Neuronal stem cell (in vitro differentiated cells): ENCODE results near the gene NFASC.

Source experiments
- DNase-seq: peaks from one replicate; pipeline ENCODE4 v3.0.0-alpha.2; 2013; ENCODE audit warnings: low spot score
- H2AFZ ChIP-seq: one replicate; pipeline ENCODE4 v1.6.1; 2013; ENCODE audit warnings: mild to moderate bottlenecking, low read length, inconsistent platforms
- H2AK5ac ChIP-seq: 2 replicates; pipeline ENCODE4 v1.6.1; 2013; ENCODE audit warnings: low read depth, mild to moderate bottlenecking, inconsistent platforms, low read length, moderate library complexity, mixed read lengths
- H2BK120ac ChIP-seq: 2 replicates; pipeline ENCODE4 v1.6.1; 2013; ENCODE audit warnings: low read depth, mild to moderate bottlenecking, inconsistent platforms, low read length, moderate library complexity, mixed read lengths
- H2BK12ac ChIP-seq: one replicate; pipeline ENCODE4 v1.6.1; 2013; ENCODE audit warnings: low read length, inconsistent platforms
- H2BK15ac ChIP-seq: 2 replicates; pipeline ENCODE4 v1.6.1; 2013; ENCODE audit warnings: mild to moderate bottlenecking, low read length, inconsistent platforms, mixed read lengths
- H2BK5ac ChIP-seq: one replicate; pipeline ENCODE4 v1.6.1; 2013; ENCODE audit warnings: inconsistent platforms, mild to moderate bottlenecking, low read length, moderate library complexity
- H3K14ac ChIP-seq: one replicate; pipeline ENCODE4 v1.6.1; 2013; ENCODE audit warnings: low read length, inconsistent platforms
- H3K18ac ChIP-seq: 2 replicates; pipeline ENCODE4 v1.6.1; 2013; ENCODE audit warnings: low read length, inconsistent platforms
- H3K23ac ChIP-seq: 2 replicates; pipeline ENCODE4 v1.6.1; 2013; ENCODE audit warnings: low read depth, mild to moderate bottlenecking, mixed read lengths, low read length, inconsistent platforms; ENCODE audit not compliant: poor library complexity
- H3K27ac ChIP-seq: replicated peaks from 3 replicates; pipeline ENCODE4 v1.5.1; 2013; ENCODE audit warnings: low read length, inconsistent platforms
- H3K27me3 ChIP-seq, 3 experiments: 2 replicates each; pipeline ENCODE4 v1.6.1; 2013; ENCODE audit warnings: low read length in 3 of 3, mild to moderate bottlenecking in 2 of 3, inconsistent platforms in 1 of 3, low read depth in 1 of 3, mixed read lengths in 1 of 3, moderate library complexity in 1 of 3; ENCODE audit not compliant: control insufficient read depth in 3 of 3, insufficient read depth in 3 of 3
- H3K36me3 ChIP-seq, 2 donors: replicated peaks in 1 of 2; 2 replicates each; pipeline ENCODE4 v1.6.1; 2013; ENCODE audit warnings: low read length in 2 of 2; ENCODE audit not compliant: control insufficient read depth in 2 of 2, insufficient read depth in 2 of 2
- H3K4ac ChIP-seq: 2 replicates; pipeline ENCODE4 v1.6.1; 2013; ENCODE audit warnings: inconsistent platforms, mild to moderate bottlenecking, low read length, moderate library complexity
- H3K4me1 ChIP-seq, 2 donors: 1 replicate in 1 of 2; 2 replicates in 1 of 2; pipeline ENCODE4 v1.6.1; 2013; ENCODE audit warnings: low read length in 2 of 2, low read depth in 1 of 2; ENCODE audit not compliant: control insufficient read depth in 2 of 2, insufficient read depth in 1 of 2
- H3K4me2 ChIP-seq: one replicate; pipeline ENCODE4 v1.6.1; 2013; ENCODE audit warnings: mild to moderate bottlenecking, low read length, inconsistent platforms; ENCODE audit not compliant: insufficient read depth, poor library complexity, severe bottlenecking
- H3K4me3 ChIP-seq, 2 donors: 2 replicates each; pipeline ENCODE4 v1.5.1; 2013; ENCODE audit warnings: low read length in 2 of 2, mild to moderate bottlenecking in 2 of 2, inconsistent platforms in 1 of 2, moderate library complexity in 1 of 2
- H3K79me1 ChIP-seq: one replicate; pipeline ENCODE4 v1.6.1; 2013; ENCODE audit warnings: low read depth, mild to moderate bottlenecking, inconsistent platforms, low read length, moderate library complexity
- H3K9ac ChIP-seq: one replicate; pipeline ENCODE4 v1.6.1; 2013; ENCODE audit warnings: mild to moderate bottlenecking, low read depth, low read length, inconsistent platforms; ENCODE audit not compliant: poor library complexity
- H3K9me3 ChIP-seq, 2 donors: replicated peaks in 1 of 2; 2 replicates each; pipeline versions ENCODE3 to v1.6.1; 2013; ENCODE audit warnings: low read length in 2 of 2, mild to moderate bottlenecking in 2 of 2, inconsistent platforms in 1 of 2, low read depth in 1 of 2, mixed read lengths in 1 of 2, moderate library complexity in 1 of 2; ENCODE audit not compliant: control insufficient read depth in 2 of 2, insufficient read depth in 1 of 2
- H4K8ac ChIP-seq: one replicate; pipeline ENCODE4 v1.6.1; 2013; ENCODE audit warnings: low read depth, mild to moderate bottlenecking, inconsistent platforms, low read length, moderate library complexity
- H4K91ac ChIP-seq: one replicate; pipeline ENCODE4 v1.6.1; 2013; ENCODE audit warnings: low read length, low read depth, mild to moderate bottlenecking, inconsistent platforms; ENCODE audit not compliant: poor library complexity
- WGBS, 2 donors: extraction: QIAGEN DNeasy Blood & Tissue Kit; methylation state at CpG; one replicate each; pipeline ENCODE4 v1.1.7; 2013; ENCODE audit warnings: missing lambda C conversion rate in 2 of 2, mixed read lengths in 1 of 2; ENCODE audit not compliant: insufficient read length in 2 of 2, insufficient replicate concordance in 1 of 2; ENCODE audit errors: extremely low coverage in 2 of 2; 5-methylcytosine and 5-hydroxymethylcytosine counted together

NFASC gene

DNA sequence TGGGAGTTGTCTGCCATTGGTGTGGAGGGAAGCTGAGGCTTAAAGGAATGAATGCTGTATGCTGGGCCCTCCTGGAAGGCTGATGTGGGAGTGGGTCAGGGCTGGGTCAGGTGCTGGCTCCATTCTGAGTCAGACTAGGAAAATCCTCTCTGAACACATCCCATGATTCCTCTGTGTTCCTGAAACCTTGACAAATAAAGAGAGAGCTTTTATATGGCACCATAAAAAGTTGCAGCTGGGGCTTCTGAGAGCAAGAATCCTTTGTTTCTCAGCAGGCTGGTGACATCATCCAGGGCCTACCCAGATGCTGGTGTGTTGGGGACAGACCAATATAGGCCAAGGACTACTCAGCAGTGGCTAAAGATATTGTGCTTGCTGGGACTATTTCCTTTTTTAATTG lies 27.8 kb upstream of the NFASC start:
- H3K4me1 ChIP-seq, result peaks cover 0 to 2% of the 10 kb centered on the region in 2 donors
- no peak for DNase-seq

GRCh38 chr1:204846546-204846945 lies 24.1 kb upstream of the NFASC start:
- Histone ChIP-seq H2AK5ac (no peak overlapping the region), H3K27me3 (no peaks in the 10 kb centered on the region), H3K27ac (no peak overlapping the region), H3K18ac (no peak overlapping the region), H3K14ac (no peak overlapping the region), H3K9me3 (no peaks in the 10 kb centered on the region), H3K79me1 (no peaks in the 10 kb centered on the region), H2BK5ac (no peak overlapping the region), H3K36me3 (no peaks in the 10 kb centered on the region), H2AFZ (no peak overlapping the region), H2BK15ac (no peak overlapping the region), H3K4me1 (peaks cover 0 to 2% of the 10 kb centered on the region in 2 donors), H3K4ac (no peak overlapping the region), H3K9ac (no peak overlapping the region), H2BK12ac (no peak overlapping the region), H3K4me3 (peak overlapping the region in 1 of 2 donors; percentile 25), H3K23ac (no peak overlapping the region), H2BK120ac (no peak overlapping the region), H3K4me2 (no peak overlapping the region), H4K8ac (no peak overlapping the region), H4K91ac (no peak overlapping the region)
- no CpG with 5 or more reads among the region's 3 CpGs for WGBS, 2 donors
- no peak for DNase-seq

More for the DNA sequence above, 27.8 kb upstream of the NFASC start:
- Histone ChIP-seq H2AFZ (no peak overlapping the region), H3K27ac (no peak overlapping the region), H2BK120ac (no peak overlapping the region), H3K9ac (no peak overlapping the region), H2BK15ac (no peak overlapping the region), H3K4me2 (no peak overlapping the region), H4K8ac (no peak overlapping the region), H3K27me3 (no peaks in the 10 kb centered on the region), H2AK5ac (no peak overlapping the region), H3K4ac (no peak overlapping the region), H3K36me3 (no peaks in the 10 kb centered on the region), H2BK5ac (no peak overlapping the region), H3K79me1 (no peaks in the 10 kb centered on the region), H4K91ac (no peak overlapping the region), H3K18ac (no peak overlapping the region), H3K9me3 (no peaks in the 10 kb centered on the region), H3K4me3 (no peak overlapping the region), H3K14ac (no peak overlapping the region), H2BK12ac (no peak overlapping the region), H3K23ac (no peak overlapping the region)

GRCh38 chr1:204848579-204848978 lies 22.1 kb upstream of the NFASC start:
- H3K14ac ChIP-seq, result no peak overlapping the region
- H2BK120ac ChIP-seq, result no peak overlapping the region
- no peak overlapping the region for H2BK12ac ChIP-seq
- H3K4me3 ChIP-seq, result no peak overlapping the region
- no peak for DNase-seq
- no peak overlapping the region for H3K4ac ChIP-seq
- H3K36me3 ChIP-seq, result no peaks in the 10 kb centered on the region
- H3K27ac ChIP-seq, result no peak overlapping the region
- no peak overlapping the region for H2BK15ac ChIP-seq
- no peak overlapping the region for H2BK5ac ChIP-seq
- no peaks in the 10 kb centered on the region for H3K79me1 ChIP-seq
- H3K9me3 ChIP-seq, result no peaks in the 10 kb centered on the region
- no peak overlapping the region for H3K4me2 ChIP-seq
- no CpG with 5 or more reads among the region's 5 CpGs for WGBS, 2 donors
- H4K91ac ChIP-seq, result no peak overlapping the region
- no peak overlapping the region for H3K23ac ChIP-seq
- H2AK5ac ChIP-seq, result no peak overlapping the region
- no peak overlapping the region for H2AFZ ChIP-seq
- no peaks in the 10 kb centered on the region for H3K27me3 ChIP-seq
- no peak overlapping the region for H3K18ac ChIP-seq
- H3K4me1 ChIP-seq, result no peaks in the 10 kb centered on the region
- no peak overlapping the region for H3K9ac ChIP-seq
- H4K8ac ChIP-seq, result no peak overlapping the region

GRCh38 chr1:204852854-204853253 lies 17.8 kb upstream of the NFASC start:
- Histone ChIP-seq H3K4me1 (peaks cover 2 to 3% of the 10 kb centered on the region in 2 donors), H3K9me3 (no peaks in the 10 kb centered on the region), H2BK120ac (no peak overlapping the region), H3K27ac (no peak overlapping the region), H2AK5ac (no peak overlapping the region), H2BK12ac (no peak overlapping the region), H3K4me3 (no peak overlapping the region), H2BK15ac (no peak overlapping the region), H3K27me3 (no peaks in the 10 kb centered on the region), H3K9ac (no peak overlapping the region), H4K91ac (no peak overlapping the region), H2BK5ac (no peak overlapping the region), H3K79me1 (no peaks in the 10 kb centered on the region), H2AFZ (no peak overlapping the region), H4K8ac (no peak overlapping the region), H3K18ac (no peak overlapping the region), H3K36me3 (no peaks in the 10 kb centered on the region), H3K23ac (no peak overlapping the region), H3K4me2 (no peak overlapping the region), H3K14ac (no peak overlapping the region), H3K4ac (no peak overlapping the region)
- no CpG with 5 or more reads among the region's 2 CpGs for WGBS, 2 donors
- no peak for DNase-seq
